GM12892 (cell line): ENCODE measurements around the gene IFI16.
A peak's percentile ranks its signal among the peaks of the same experiment; 100 is the strongest.

Experiments
- POLR2A ChIP-seq: IDR thresholded peaks from 2 replicates; pipeline ENCODE4 v1.6.1; 2011; ENCODE audit warnings: low read depth, low read length, control low read depth
- POLR2AphosphoS5 ChIP-seq: IDR thresholded peaks from 2 replicates; pipeline ENCODE4 v1.6.1; 2011; ENCODE audit warnings: low read depth, low read length, control low read depth
- TAF1 ChIP-seq: IDR thresholded peaks from 2 replicates; pipeline ENCODE4 v1.6.1; 2011; ENCODE audit warnings: low read depth, mild to moderate bottlenecking, control low read depth, low read length, borderline replicate concordance

GRCh38 chr1:159055181-159055641, 45.5 kb downstream of the IFI16 start:
- TF ChIP-seq POLR2A, result peak; percentile 32; the same call in 1 of the 2 replicates
- TF ChIP-seq POLR2AphosphoS5, result 0 out of 2 replicates have a peak, but pooled peaks have one; percentile 35
- no peak for TF ChIP-seq TAF1
